IMR-90 (cell line): ENCODE results near the gene ANKDD1B. TPM values are rescaled to one million over a fixed set of nuclear protein-coding genes. Genes with fewer than 3 reads are reported as not detected.

ENCODE experiments used
- ATAC-seq: fragments of 200-7000 bp; cut with Tn5 transposase; 2 replicates; pipeline ENCODE4 v1.9.1; 2020; ENCODE audit warnings: low read depth, mild to moderate bottlenecking, moderate library complexity
- BruUV-seq: library from RNA; stranded (reverse); fragments of 400-500 nt; replicated peaks from 2 replicates; lab custom pipeline; 2021; lab: Mats Ljungman, UMichigan
- CTCF ChIA-PET: fragments of 300-600 bp; formaldehyde crosslinking; extraction: SDS; loops from one replicate; lab custom pipeline; 2021; ENCODE audit warnings: antibody characterized with exemption; lab: Yijun Ruan, JAX
- POLR2A ChIA-PET: fragments of 300-600 bp; sonication (Branson Sonifier 250); formaldehyde crosslinking; loops from one replicate; lab custom pipeline; 2022; ENCODE audit warnings: antibody characterized with exemption; ENCODE audit not compliant: unreplicated experiment; lab: Charles Lee
- DNase-seq: peaks from one replicate; pipeline ENCODE4 v3.0.0; 2013
- H2AFZ ChIP-seq: replicated peaks from 2 replicates; pipeline ENCODE3; 2013; ENCODE audit warnings: low read length, mild to moderate bottlenecking; ENCODE audit not compliant: poor library complexity
- H2AK5ac ChIP-seq: 2 replicates; pipeline ENCODE4 v1.6.1; 2013; ENCODE audit warnings: low read depth, low read length, inconsistent platforms
- H2AK9ac ChIP-seq: replicated peaks from 2 replicates; pipeline ENCODE3; 2013; ENCODE audit warnings: mild to moderate bottlenecking, low read depth, low read length, moderate library complexity; ENCODE audit not compliant: poor library complexity
- H2BK120ac ChIP-seq: 2 replicates; pipeline ENCODE4 v1.6.1; 2013; ENCODE audit warnings: low read depth, low read length, inconsistent platforms
- H2BK15ac ChIP-seq: 3 replicates; pipeline ENCODE4 v1.6.1; 2013; ENCODE audit warnings: low read depth, low read length, inconsistent platforms
- H2BK20ac ChIP-seq: 2 replicates; pipeline ENCODE4 v1.6.1; 2013; ENCODE audit warnings: low read depth, mild to moderate bottlenecking, inconsistent platforms, low read length, moderate library complexity
- H2BK5ac ChIP-seq: 2 replicates; pipeline ENCODE4 v1.6.1; 2013; ENCODE audit warnings: mild to moderate bottlenecking, low read depth, low read length, inconsistent platforms; ENCODE audit not compliant: poor library complexity, severe bottlenecking
- H3K14ac ChIP-seq: replicated peaks from 2 replicates; pipeline ENCODE4 v1.6.1; 2013; ENCODE audit warnings: low read depth, low read length, inconsistent platforms
- H3K18ac ChIP-seq: 2 replicates; pipeline ENCODE4 v1.6.1; 2013; ENCODE audit warnings: low read depth, low read length, control low read depth
- H3K23ac ChIP-seq: 2 replicates; pipeline ENCODE4 v1.6.1; 2013; ENCODE audit warnings: low read depth, low read length, inconsistent platforms
- H3K27ac ChIP-seq: 2 replicates; pipeline ENCODE4 v1.5.1; 2013; ENCODE audit warnings: mild to moderate bottlenecking, control low read depth, low read length; ENCODE audit not compliant: insufficient read depth
- H3K27me3 ChIP-seq: 2 replicates; pipeline ENCODE4 v1.6.1; 2013; ENCODE audit warnings: low read length; ENCODE audit not compliant: control insufficient read depth, insufficient read depth
- H3K36me3 ChIP-seq: 2 replicates; pipeline ENCODE4 v1.6.1; 2013; ENCODE audit warnings: low read length, mixed read lengths; ENCODE audit not compliant: control insufficient read depth, insufficient read depth
- H3K4ac ChIP-seq: 2 replicates; pipeline ENCODE4 v1.6.1; 2013; ENCODE audit warnings: low read depth, low read length, inconsistent platforms
- H3K4me1 ChIP-seq: 2 replicates; pipeline ENCODE4 v1.6.1; 2013; ENCODE audit warnings: low read length, mixed read lengths; ENCODE audit not compliant: control insufficient read depth, insufficient read depth
- H3K4me2 ChIP-seq: 2 replicates; pipeline ENCODE4 v1.6.1; 2013; ENCODE audit warnings: low read depth, mild to moderate bottlenecking, control low read depth, low read length, moderate library complexity
- H3K4me3 ChIP-seq: 2 replicates; pipeline ENCODE4 v1.5.1; 2013; ENCODE audit warnings: low read depth, mild to moderate bottlenecking, control low read depth, low read length, moderate library complexity; ENCODE audit not compliant: insufficient read depth
- H3K56ac ChIP-seq: 2 replicates; pipeline ENCODE4 v1.6.1; 2013; ENCODE audit warnings: low read length, inconsistent platforms; ENCODE audit not compliant: insufficient read depth; ENCODE audit errors: extremely low read depth
- H3K79me1 ChIP-seq, 2 experiments: 2 replicates each; pipeline ENCODE4 v1.6.1; 2013; ENCODE audit warnings: low read length in 2 of 2, inconsistent platforms in 1 of 2, low read depth in 1 of 2
- H3K9ac ChIP-seq: 2 replicates; pipeline ENCODE4 v1.6.1; 2013; ENCODE audit warnings: low read depth, low read length, control low read depth
- H3K9me1 ChIP-seq: 2 replicates; pipeline ENCODE4 v1.6.1; 2013; ENCODE audit warnings: low read length, inconsistent platforms; ENCODE audit not compliant: insufficient read depth
- H3K9me3 ChIP-seq: 2 replicates; pipeline ENCODE4 v1.6.1; 2013; ENCODE audit warnings: low read length; ENCODE audit not compliant: control insufficient read depth, insufficient read depth
- H4K20me1 ChIP-seq: 2 replicates; pipeline ENCODE4 v1.6.1; 2013; ENCODE audit warnings: low read length, inconsistent platforms; ENCODE audit not compliant: insufficient read depth
- H4K5ac ChIP-seq: 2 replicates; pipeline ENCODE4 v1.6.1; 2013; ENCODE audit warnings: mild to moderate bottlenecking, low read depth, low read length, control low read depth
- H4K8ac ChIP-seq, 2 experiments: 2 replicates each; pipeline ENCODE4 v1.6.1; 2013; ENCODE audit warnings: low read depth in 2 of 2, low read length in 2 of 2, control low read depth in 1 of 2, inconsistent platforms in 1 of 2
- H4K91ac ChIP-seq: 2 replicates; pipeline ENCODE4 v1.6.1; 2013; ENCODE audit warnings: low read depth, low read length, inconsistent platforms; ENCODE audit not compliant: insufficient read depth
- CEBPB ChIP-seq: IDR thresholded peaks from 2 replicates; pipeline ENCODE4 v1.6.1; 2012; ENCODE audit warnings: low read depth, low read length, improper control_type of control experiment
- ELK1 ChIP-seq: fragments of 150-350 bp; IDR thresholded peaks from 2 replicates; pipeline ENCODE4 v1.6.1; 2016; ENCODE audit warnings: low read depth, mild to moderate bottlenecking, low read length, moderate library complexity, borderline replicate concordance
- FOS ChIP-seq: fragments of 150-350 bp; IDR thresholded peaks from 2 replicates; pipeline ENCODE4 v1.6.1; 2016; ENCODE audit warnings: low read depth, low read length
- MAFK ChIP-seq: IDR thresholded peaks from 2 replicates; pipeline ENCODE4 v1.6.1; 2012; ENCODE audit warnings: low read depth, low read length, improper control_type of control experiment
- RFX5 ChIP-seq: IDR thresholded peaks from 2 replicates; pipeline ENCODE4 v1.8.0; 2012; ENCODE audit warnings: low read depth, mild to moderate bottlenecking, low read length, moderate library complexity
- WGBS, 2 experiments: methylation state at CpG; one replicate each; pipeline versions ENCODE4 v1.1.5 to v1.1.7; 2013; ENCODE audit warnings: missing lambda C conversion rate in 2 of 2; ENCODE audit not compliant: insufficient read length in 1 of 2; ENCODE audit errors: extremely low coverage in 2 of 2; 5-methylcytosine and 5-hydroxymethylcytosine counted together
- dilution Hi-C: fragments of 300-500 bp; cut with HindIII; formaldehyde crosslinking; loops from one replicate; pipeline ENCODE4 v1.14.3; 2018; ENCODE audit warnings: low sequenced_read_pairs; ENCODE audit not compliant: unreplicated experiment
- in situ Hi-C: fragments of 300-500 bp; cut with MboI; formaldehyde crosslinking; loops from 3 replicates; pipeline ENCODE4 v1.14.3; 2019; ENCODE audit warnings: low sequenced_read_pairs, inconsistent platforms, mixed read lengths
- intact Hi-C: fragments of 100-400 bp; cut with micrococcal nuclease; formaldehyde crosslinking; loops from 2 replicates; pipeline ENCODE4 v1.10.0; 2022
- polyA plus RNA-seq, 3 experiments: library from polyadenylated mRNA; depleted of rRNA; stranded (reverse); fragments of >200 nt; gene quantifications; 2 replicates each; pipeline ENCODE4 v1.2.3, GENCODE V29; 2012; ENCODE audit warnings: low replicate concordance in 1 of 3
- total RNA-seq: library from RNA; depleted of rRNA; stranded (reverse); fragments of >200 nt; gene quantifications from 2 replicates; pipeline ENCODE4 v1.2.3, GENCODE V29; 2012
- TF ChIP-seq, protein P1 (sequence below): fragments of 150-350 bp; IDR thresholded peaks from 2 replicates; pipeline ENCODE4 v1.6.1; 2017; ENCODE audit warnings: mild to moderate bottlenecking, antibody characterized with exemption, low read length, low read depth

ANKDD1B gene
- total and polyA plus RNA-seq, 2 of the 4 experiments (the other 2 are of a cell fraction) = 0.24 TPM; not detected in 1

GRCh38 chr5:75707911-75708509 is 96.8 kb downstream of the ANKDD1B start:
- H3K14ac ChIP-seq = no peak overlapping the region
- no peak overlapping the region for H3K27ac ChIP-seq
- H4K20me1 ChIP-seq = no peaks in the 10 kb centered on the region
- ChIA-PET CTCF (interaction anchor here (0.6 kb wide), 1 partner anchor 24 kb away, joined by 3 read pairs; no protein-coding TSS in a partner anchor), POLR2A (no interaction called here)
- H2BK5ac ChIP-seq = no peak overlapping the region
- no peak overlapping the region for H4K8ac ChIP-seq
- no TSS peak for BruUV-seq
- no peak for ATAC-seq
- H3K9me3 ChIP-seq = no peaks in the 10 kb centered on the region
- no peak overlapping the region for H3K4me2 ChIP-seq
- H3K79me1 ChIP-seq = peaks cover 14 to 23% of the 10 kb centered on the region in 2 experiments; a peak in 3 of 4 replicates
- no peak overlapping the region for H4K5ac ChIP-seq
- no CpG with 5 or more reads among the region's 1 CpG for WGBS, 2 experiments
- peaks cover 7% of the 10 kb centered on the region for H3K36me3 ChIP-seq
- H2AK5ac ChIP-seq = no peak overlapping the region
- no peaks in the 10 kb centered on the region; the same call in 1 of the 2 replicates for H3K9me1 ChIP-seq
- intact Hi-C loops = no loop called here
- TF ChIP-seq CEBPB (no peak), FOS (no peak), ELK1 (no peak), MAFK (no peak), RFX5 (no peak)
- TF ChIP-seq, protein P1, sequence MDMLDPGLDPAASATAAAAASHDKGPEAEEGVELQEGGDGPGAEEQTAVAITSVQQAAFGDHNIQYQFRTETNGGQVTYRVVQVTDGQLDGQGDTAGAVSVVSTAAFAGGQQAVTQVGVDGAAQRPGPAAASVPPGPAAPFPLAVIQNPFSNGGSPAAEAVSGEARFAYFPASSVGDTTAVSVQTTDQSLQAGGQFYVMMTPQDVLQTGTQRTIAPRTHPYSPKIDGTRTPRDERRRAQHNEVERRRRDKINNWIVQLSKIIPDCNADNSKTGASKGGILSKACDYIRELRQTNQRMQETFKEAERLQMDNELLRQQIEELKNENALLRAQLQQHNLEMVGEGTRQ = no peak
- in situ Hi-C loops = no loop called here
- H3K27me3 ChIP-seq = no peaks in the 10 kb centered on the region
- no peak overlapping the region for H3K9ac ChIP-seq
- H2BK20ac ChIP-seq = no peak overlapping the region
- H2BK15ac ChIP-seq = no peak overlapping the region
- no peak overlapping the region for H3K23ac ChIP-seq
- peak; percentile 9 for DNase-seq
- dilution Hi-C loops = no loop called here
- H3K4ac ChIP-seq = no peak overlapping the region
- no peak overlapping the region for H4K91ac ChIP-seq
- no peaks in the 10 kb centered on the region for H3K4me1 ChIP-seq
- no peak overlapping the region for H3K18ac ChIP-seq
- no peak overlapping the region for H2AK9ac ChIP-seq
- no peak overlapping the region for H2BK120ac ChIP-seq
- H3K4me3 ChIP-seq = no peak overlapping the region
- no peak overlapping the region for H3K56ac ChIP-seq
- no peak overlapping the region for H2AFZ ChIP-seq
